ENCODE results near the gene MED31.

MED31 gene

DNA sequence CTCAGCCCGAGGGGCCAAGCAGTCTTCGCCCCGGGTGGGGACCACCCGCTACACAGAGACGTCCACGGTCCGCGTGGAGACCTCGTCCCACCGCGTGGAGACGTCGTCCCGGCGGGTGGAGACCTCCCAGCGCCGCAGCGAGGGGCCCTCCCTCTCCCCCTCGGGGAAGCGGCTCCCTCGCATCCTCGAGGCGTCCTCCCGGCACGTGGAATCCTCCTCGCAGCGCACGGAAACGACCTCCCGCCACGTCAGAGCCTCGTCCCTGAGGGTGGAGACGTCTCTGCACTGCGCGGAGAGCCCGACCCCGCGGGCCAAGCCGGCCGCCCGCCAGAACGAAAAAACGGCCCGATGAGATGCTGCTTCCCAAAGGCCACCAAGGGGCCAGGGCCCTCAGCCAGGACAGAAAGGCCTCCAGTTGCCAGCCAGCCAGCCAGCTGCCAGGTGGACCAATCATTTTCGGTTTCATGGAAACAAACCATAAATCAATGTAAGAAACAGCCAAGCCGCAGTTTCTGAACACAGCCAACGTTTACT, 581 bp upstream of the MED31 start:
- DNase-seq: no peak

GRCh38 chr17:6648181-6648580, 3.2 kb downstream of the MED31 start:
- DNase-seq: peak in 1 of 2 experiments; percentile 46

DNA sequence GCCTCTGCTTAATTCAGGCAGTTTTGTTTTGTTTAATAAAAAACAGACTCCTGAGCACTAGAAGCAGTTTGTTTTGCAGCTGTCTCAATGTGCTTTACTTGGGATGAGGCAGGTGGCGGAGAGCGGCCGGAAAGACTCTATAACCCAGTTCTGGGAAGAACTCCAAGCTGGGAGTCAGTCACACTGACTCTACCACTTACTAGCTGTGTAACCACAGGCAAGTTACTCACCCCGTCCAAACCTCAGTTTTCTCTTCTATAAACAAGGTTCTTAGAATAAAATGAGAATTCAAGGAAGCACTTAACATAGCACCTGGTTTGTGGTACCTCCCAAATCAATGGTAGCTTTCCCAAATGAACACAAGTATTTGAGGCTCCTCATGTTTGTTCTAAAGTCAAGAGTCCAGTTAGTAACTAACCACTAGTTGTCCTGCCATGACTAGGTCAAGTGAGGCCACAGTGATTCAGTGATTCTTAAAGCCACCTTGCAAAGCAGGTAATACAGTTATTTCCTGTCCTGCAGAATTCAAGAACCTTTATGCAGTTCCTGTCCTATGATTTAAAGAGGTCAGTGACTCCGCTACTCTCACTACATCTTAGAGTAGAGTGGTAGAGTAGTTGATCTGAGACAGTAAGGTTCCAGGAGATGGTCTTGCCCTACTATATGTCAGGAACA, 7.8 kb downstream of the MED31 start:
- no peak for DNase-seq

DNA sequence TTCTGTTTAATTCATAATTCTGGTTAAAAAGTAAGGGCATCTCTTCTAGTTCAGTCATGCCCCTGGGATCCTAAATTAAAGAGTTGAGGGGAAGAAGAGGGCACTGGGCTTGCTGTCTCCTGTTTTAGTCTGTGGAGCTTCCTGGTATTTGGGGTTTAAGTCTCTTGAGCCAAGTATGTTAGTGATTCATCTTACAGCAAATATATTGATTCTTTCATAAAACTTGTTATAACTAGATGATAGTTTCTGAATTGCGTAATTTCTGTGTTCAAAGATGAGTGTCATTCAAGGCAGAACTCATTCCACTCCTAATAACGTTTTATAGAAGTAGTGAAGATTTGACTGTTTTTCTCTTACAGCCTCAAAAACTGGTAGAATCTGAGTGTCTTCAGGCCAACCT, 8.8 kb downstream of the MED31 start:
- DNase-seq: no peak

DNA sequence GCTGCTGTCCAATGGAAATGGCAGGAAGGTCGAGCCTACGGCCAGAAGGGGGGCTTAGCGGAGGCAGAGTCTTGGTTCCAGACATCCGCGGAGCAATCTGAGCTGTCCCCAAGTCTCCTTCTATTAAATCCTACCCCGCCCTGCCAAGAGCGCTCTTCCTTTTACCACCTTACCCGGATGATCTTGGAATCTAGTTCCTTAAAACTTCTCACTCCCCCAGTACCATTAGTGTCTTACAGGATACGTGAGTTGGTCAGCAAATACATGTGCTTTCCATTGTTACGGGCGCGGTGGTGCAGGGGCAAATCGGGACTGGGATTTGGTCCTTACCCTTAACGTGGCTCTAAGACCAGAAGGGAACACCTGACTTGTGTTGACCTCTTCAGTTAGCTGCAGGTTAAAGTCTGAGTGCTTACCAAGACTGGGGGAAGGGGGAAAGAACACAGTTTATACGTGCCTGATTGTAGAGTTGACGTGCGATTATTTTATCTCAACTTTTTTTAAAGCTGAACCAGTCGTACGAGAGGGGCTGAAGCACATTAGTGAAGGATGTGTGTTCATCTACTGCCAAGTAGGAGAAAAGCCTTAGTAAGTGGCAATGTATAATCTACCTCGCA, 10.1 kb downstream of the MED31 start:
- peak in 1 of 2 experiments; percentile 80 for DNase-seq

GRCh38 chr17:6640536-6641246, 10.7 kb downstream of the MED31 start, which contains the start of the genes KIAA0753 and TXNDC17:
KIAA0753 (minus strand) TSS chr17:6640711; CDS start chr17:6635103, 5,608 bp downstream.
TXNDC17 (plus strand) TSS chr17:6641060; CDS start chr17:6641083, 23 bp downstream.
- DNase-seq: peak; percentile 74 to 87

GRCh38 chr17:6639586-6640535, 11.5 kb downstream of the MED31 start:
- no peak for DNase-seq

GRCh38 chr17:6639014-6639585, 12.3 kb downstream of the MED31 start:
- no peak for DNase-seq

GRCh38 chr17:6638046-6638908, 13.1 kb downstream of the MED31 start:
- DNase-seq: no peak

- DNase-seq: no peak
These were observed 14.0 kb downstream of the MED31 start for GRCh38 chr17:6637458-6637840.

- DNase-seq: no peak
These were observed 14.6 kb downstream of the MED31 start for GRCh38 chr17:6636616-6637457.

- no peak for DNase-seq
These were observed 15.3 kb downstream of the MED31 start for GRCh38 chr17:6636105-6636504.

- no peak for DNase-seq
These were observed 18.1 kb downstream of the MED31 start for GRCh38 chr17:6633263-6633662.

DNA sequence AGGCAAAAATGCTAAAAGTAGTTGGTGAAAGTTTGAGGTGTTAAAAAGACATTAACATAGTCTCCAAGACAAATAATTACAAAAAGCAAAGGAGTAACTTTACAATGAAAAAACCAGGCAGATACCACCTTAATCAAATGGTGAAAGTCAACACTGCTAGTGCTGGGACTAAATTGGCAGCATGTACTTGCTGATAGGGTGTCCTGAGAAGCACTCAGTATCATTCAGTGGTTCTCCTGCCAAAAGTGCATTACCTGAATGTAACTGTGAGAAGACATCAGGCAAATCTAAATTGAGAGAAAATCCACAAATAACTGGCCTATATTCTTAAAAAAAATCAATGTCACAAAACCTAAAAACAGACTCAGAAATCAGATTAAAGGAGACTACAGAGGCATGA, 18.9 kb downstream of the MED31 start:
- no peak for DNase-seq

DNA sequence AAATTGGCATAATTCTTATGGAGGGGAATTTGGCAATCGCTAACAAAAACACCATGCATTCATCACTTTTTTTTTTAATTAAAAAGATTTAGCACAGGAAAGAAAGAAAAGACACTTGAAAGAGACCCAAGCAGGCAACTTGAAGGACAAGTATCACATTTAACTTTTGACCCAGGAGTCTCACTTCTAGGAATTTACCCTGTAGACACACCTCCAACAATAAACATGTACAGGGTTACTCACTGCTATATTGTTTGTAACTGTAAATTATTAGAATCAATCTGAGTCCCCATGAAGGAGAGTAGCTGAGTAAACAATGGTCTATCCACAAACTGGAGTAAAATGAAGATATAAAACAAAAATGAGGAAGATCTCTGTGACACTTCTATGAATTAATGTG, 21.0 kb downstream of the MED31 start:
- no peak for DNase-seq

DNA sequence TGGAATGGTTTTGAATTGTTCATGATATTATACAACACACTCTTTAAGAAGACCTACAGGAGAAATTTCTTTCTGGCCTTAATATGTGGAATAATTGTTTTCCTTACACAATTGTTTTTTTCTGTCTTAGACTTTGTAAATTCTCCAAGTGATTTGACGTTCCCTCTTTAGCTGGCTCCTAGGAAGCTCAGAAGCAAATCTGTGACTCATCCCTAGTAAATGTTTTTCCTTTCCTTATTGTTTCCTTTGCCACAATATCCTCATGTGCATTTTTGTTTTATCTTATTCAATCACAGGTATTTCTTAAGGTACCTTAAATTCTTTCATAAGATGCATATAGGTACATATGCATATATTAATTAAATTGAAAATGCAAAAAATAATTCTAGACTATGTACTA, 24.4 kb downstream of the MED31 start:
- no peak for DNase-seq

- DNase-seq: no peak
These were observed 24.8 kb downstream of the MED31 start for GRCh38 chr17:6626616-6627015.

DNA sequence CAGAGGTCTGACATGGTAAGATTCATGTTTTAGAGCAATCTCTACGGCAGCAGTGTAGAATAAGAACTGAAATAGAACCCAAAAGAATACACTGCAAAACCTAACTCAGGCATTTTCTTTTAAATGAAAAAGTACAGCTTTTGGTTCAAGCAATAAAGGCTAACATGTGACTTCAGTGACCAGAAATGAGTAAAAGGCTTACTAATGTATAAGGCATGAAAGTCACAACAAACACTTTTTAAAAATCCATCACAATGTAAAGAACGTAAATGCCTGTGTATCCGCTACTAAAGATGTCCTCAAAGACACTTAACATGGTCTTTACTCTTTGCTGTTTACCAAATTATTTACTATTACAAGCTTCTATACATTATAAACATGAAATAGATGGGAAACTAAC, 27.5 kb downstream of the MED31 start:
- DNase-seq: no peak

DNA sequence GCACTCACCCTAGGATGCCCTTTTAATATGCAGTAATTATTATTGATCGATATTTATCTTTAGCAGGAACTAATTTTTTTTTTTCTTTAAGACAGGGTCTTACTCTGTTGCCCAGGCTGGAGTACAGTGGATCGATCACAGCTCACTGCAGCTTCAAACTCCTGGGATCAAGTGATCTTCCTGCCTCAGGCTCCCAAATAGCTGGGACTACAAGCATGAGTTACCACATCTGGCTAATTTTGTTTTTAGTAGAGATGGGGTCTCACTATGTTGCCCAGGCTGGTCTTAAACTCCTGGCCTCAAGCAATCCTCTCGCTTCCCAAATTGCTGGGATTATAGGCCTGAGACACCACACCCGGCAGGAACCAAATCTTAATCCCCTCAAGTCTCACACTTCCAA, 40.2 kb downstream of the MED31 start:
- no peak for DNase-seq

DNA sequence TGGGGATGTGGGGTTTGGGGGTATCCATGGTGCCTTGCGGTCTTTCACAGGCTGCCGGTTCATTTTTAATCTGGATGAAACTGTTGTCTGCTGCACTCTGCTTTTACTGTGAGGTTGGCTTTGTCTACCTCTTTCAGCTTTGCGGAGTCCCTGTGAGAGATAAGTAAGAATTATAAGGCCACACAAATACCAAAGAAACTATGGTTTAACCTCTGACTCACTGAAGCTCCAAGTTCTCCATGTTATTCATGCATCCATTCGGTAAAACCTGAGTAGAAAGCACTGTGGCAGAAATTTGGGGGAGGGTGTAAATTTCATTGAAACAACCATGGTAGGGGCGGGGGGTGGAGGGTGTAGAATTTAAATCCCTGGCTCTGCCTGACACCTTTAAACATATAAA, 41.4 kb downstream of the MED31 start:
- no peak for DNase-seq
